Erythroblast (primary cell): Measurements from ENCODE around the gene TMEM42.

Source experiments
- GATA1 ChIP-seq: IDR thresholded peaks from 2 replicates; pipeline ENCODE4 v1.6.1; 2011; ENCODE audit warnings: low read depth, mild to moderate bottlenecking, control low read depth, low read length, moderate library complexity
- POLR2A ChIP-seq: IDR thresholded peaks from 2 replicates; pipeline ENCODE4 v1.6.1; 2011; ENCODE audit warnings: mild to moderate bottlenecking, low read length

DNA sequence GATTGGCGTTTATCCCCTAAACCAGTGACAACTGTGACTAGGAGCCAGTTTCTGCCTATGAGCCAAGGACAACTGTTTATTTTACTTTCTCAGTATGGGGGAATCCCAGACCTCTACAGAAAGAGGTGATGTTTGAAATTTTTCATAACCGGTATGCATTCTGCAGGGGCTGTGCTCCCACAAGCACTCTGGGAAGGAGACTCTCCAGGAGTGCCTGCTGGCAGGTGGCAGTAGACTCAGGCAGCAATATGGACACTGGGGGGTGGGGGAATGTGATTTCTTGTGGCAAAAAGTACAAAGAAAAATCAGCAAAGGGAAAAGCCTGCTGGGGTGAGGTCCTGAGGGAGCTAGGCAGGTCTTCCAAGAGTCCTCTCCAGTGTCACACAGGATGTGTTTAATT is 18.6 kb downstream of the TMEM42 start:
- TF ChIP-seq POLR2A (no peak), GATA1 (no peak)
